Measurements from ENCODE around the gene CDH23. TPM values are rescaled to one million over a fixed set of nuclear protein-coding genes. Genes with fewer than 3 reads are reported as not detected.

CDH23 gene
- total and polyA plus RNA-seq, 10 of the 15 experiments (the other 5 are each of a cell fraction or from before 2014, with no cell fraction given) = 0.09 to 0.40 (median 0.15) TPM; not detected in 1

- FAIRE-seq = no peak
- H3K9ac ChIP-seq (ENCODE audit: control insufficient read depth, insufficient read depth, low read length) = no peak overlapping the region
- ChIA-PET POLR2A (no interaction called here), SMC1A (ENCODE audit: uncharacterized antibody, unreplicated experiment) (no interaction called here), RAD21 (ENCODE audit: unreplicated experiment) (no interaction called here), CTCF (interaction anchor here (1.5 kb wide), 1 partner anchor 262 kb away, joined by 4 read pairs; no protein-coding TSS in a partner anchor)
- no peaks in the 10 kb centered on the region for H4K20me1 ChIP-seq (ENCODE audit: control insufficient read depth, insufficient read depth)
- ATAC-seq = no peak
- no peak overlapping the region for H3K27ac ChIP-seq (ENCODE audit: control insufficient read depth, insufficient read depth)
- H3K27me3 ChIP-seq (replicated peaks in 1 of 2; ENCODE audit: control insufficient read depth in 2 of 2, insufficient read depth in 2 of 2, low read length in 1 of 2) = peaks cover 0 to 3% of the 10 kb centered on the region in 2 experiments; a peak in 2 of 4 replicates
- H3K36me3 ChIP-seq (ENCODE audit: control insufficient read depth in 2 of 2, insufficient read depth in 2 of 2, low read length in 1 of 2) = no peaks in the 10 kb centered on the region
- no peak for DNase-seq (ENCODE audit: low read depth, low spot score)
- no TSS peak for BruUV-seq (replicated peaks)
- no peaks in the 10 kb centered on the region for H3K9me3 ChIP-seq (replicated peaks; ENCODE audit: control insufficient read depth, insufficient read depth, low read length)
- no peaks in the 10 kb centered on the region for H3K79me2 ChIP-seq (ENCODE audit: control insufficient read depth, insufficient read depth, low read length)
- H3K4me1 ChIP-seq (ENCODE audit: control insufficient read depth, insufficient read depth, low read length) = no peaks in the 10 kb centered on the region
- intact Hi-C loops (cut with micrococcal nuclease; ENCODE audit: unreplicated experiment) = no loop called here
- in situ Hi-C loops (cut with MboI) = no loop called here
- H3K4me3 ChIP-seq = no peak overlapping the region
- no peak for TF ChIP-seq ZBTB11 (CRISPR knock-in tag; IDR thresholded peaks at IDR 0.05)
- TF ChIP-seq SMC3 (IDR thresholded peaks at IDR 0.05; ENCODE audit: borderline replicate concordance, low read length) = no peak
- TF ChIP-seq, protein P1, sequence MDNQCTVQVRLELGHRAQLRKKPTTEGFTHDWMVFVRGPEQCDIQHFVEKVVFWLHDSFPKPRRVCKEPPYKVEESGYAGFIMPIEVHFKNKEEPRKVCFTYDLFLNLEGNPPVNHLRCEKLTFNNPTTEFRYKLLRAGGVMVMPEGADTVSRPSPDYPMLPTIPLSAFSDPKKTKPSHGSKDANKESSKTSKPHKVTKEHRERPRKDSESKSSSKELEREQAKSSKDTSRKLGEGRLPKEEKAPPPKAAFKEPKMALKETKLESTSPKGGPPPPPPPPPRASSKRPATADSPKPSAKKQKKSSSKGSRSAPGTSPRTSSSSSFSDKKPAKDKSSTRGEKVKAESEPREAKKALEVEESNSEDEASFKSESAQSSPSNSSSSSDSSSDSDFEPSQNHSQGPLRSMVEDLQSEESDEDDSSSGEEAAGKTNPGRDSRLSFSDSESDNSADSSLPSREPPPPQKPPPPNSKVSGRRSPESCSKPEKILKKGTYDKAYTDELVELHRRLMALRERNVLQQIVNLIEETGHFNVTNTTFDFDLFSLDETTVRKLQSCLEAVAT (IDR thresholded peaks at IDR 0.05) = no peak
- TF ChIP-seq RELA (IDR thresholded peaks at IDR 0.05; ENCODE audit: borderline replicate concordance, partially characterized antibody) = no peak
- TF ChIP-seq MEF2A (IDR thresholded peaks at IDR 0.05; ENCODE audit: insufficient read depth, low read depth, low read length) = no peak
- TF ChIP-seq BACH1 (IDR thresholded peaks at IDR 0.05; ENCODE audit: borderline replicate concordance) = no peak
- TF ChIP-seq IRF4 (IDR thresholded peaks at IDR 0.05; ENCODE audit: low read depth, low read length) = no peak
- TF ChIP-seq CHD2 (IDR thresholded peaks at IDR 0.05; ENCODE audit: borderline replicate concordance, low read depth, low read length) = no peak
- TF ChIP-seq USF2 (IDR thresholded peaks at IDR 0.05; ENCODE audit: borderline replicate concordance, low read depth, low read length) = no peak
- no peak overlapping the region for H3K4me2 ChIP-seq (ENCODE audit: control insufficient read depth, insufficient read depth)
- H2AFZ ChIP-seq (ENCODE audit: control insufficient read depth, low read depth, low read length) = no peak overlapping the region
- WGBS (ENCODE audit: insufficient coverage, insufficient replicate concordance, low lambda C conversion rate, missing lambda C conversion rate) = 50% methylated on average over 8 of the region's 8 CpGs
Observed at GRCh38 chr10:71577345-71577744, 180.6 kb downstream of the CDH23 start.

All from GM12878 (cell line).